KMS-11 (cell line): ENCODE measurements around the gene PTPA.

Source experiments
- H2AFZ ChIP-seq: fragments of 200-600 bp; sonication (generic); 2 replicates; pipeline ENCODE4 v1.6.1; 2016; ENCODE audit warnings: antibody characterized with exemption, mixed run types, low read depth
- H3K27ac ChIP-seq: fragments of 200-600 bp; sonication (generic); 2 replicates; pipeline ENCODE4 v1.6.1; 2016; ENCODE audit warnings: mild to moderate bottlenecking, mixed run types
- H3K27me3 ChIP-seq: fragments of 200-600 bp; sonication (generic); 2 replicates; pipeline ENCODE4 v1.6.1; 2017; ENCODE audit warnings: mild to moderate bottlenecking, low read depth, mixed run types, moderate library complexity; ENCODE audit not compliant: insufficient read depth
- H3K36me3 ChIP-seq: fragments of 200-600 bp; sonication (generic); 2 replicates; pipeline ENCODE4 v1.6.1; 2017; ENCODE audit warnings: mild to moderate bottlenecking, mixed run types; ENCODE audit not compliant: insufficient read depth
- H3K4me1 ChIP-seq: fragments of 200-600 bp; sonication (generic); 2 replicates; pipeline ENCODE4 v1.6.1; 2016; ENCODE audit warnings: mild to moderate bottlenecking, low read depth, mixed run types; ENCODE audit not compliant: poor library complexity, severe bottlenecking
- H3K4me2 ChIP-seq: fragments of 200-600 bp; sonication (generic); 2 replicates; pipeline ENCODE4 v1.7.0; 2016; ENCODE audit warnings: mild to moderate bottlenecking, mixed run types
- H3K4me3 ChIP-seq: fragments of 200-600 bp; sonication (generic); IDR thresholded peaks from 2 replicates; pipeline ENCODE4 v1.6.1; 2017; ENCODE audit warnings: low read depth, low read length, mixed read lengths; ENCODE audit not compliant: insufficient read depth
- H3K79me2 ChIP-seq: fragments of 200-600 bp; sonication (generic); 2 replicates; pipeline ENCODE4 v1.6.1; 2016; ENCODE audit warnings: low read depth, mixed run types; ENCODE audit not compliant: insufficient read depth
- H3K9ac ChIP-seq: fragments of 200-600 bp; sonication (generic); 2 replicates; pipeline ENCODE4 v1.6.1; 2016; ENCODE audit warnings: mild to moderate bottlenecking, mixed run types
- H4K20me1 ChIP-seq: fragments of 200-600 bp; sonication (generic); 2 replicates; pipeline ENCODE4 v1.6.1; 2016; ENCODE audit warnings: mild to moderate bottlenecking, mixed run types; ENCODE audit not compliant: insufficient read depth
- TF ChIP-seq, protein P1 (sequence below): fragments of 200-600 bp; sonication (generic); conservative IDR thresholded peaks from 2 replicates; pipeline ENCODE4 v1.6.1; 2017; ENCODE audit warnings: low read depth, mild to moderate bottlenecking, antibody characterized with exemption, low read length, moderate library complexity, mixed read lengths

The PTPA gene

DNA sequence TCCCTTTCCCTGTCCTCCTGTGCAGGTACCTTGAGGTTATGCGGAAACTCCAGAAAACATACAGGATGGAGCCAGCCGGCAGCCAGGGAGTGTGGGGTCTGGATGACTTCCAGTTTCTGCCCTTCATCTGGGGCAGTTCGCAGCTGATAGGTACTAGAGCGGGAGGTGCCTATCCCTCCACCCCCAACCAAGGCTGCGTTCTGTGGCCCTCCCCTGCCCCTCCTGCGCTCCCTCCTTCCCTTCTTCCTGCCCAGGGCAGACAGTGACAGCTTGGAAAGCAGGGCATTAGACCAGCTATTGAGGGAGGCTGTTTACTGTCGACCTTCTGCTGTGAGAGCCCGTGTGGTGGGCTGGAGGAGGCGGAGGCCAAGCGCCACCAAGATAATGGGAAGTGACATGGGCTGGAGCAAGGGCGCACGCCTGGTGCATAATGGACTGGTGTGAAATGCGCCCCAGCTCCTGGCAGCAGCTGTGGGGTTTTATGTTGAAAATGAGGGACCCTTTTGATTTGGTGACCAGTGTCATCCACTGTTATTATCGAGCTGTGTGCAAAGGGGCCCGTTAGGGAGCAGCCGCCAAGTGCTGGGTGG is 25.3 kb downstream of the PTPA start:
- H3K9ac ChIP-seq, result no peak overlapping the region
- no peak overlapping the region for H3K4me2 ChIP-seq
- H3K27ac ChIP-seq, result no peak overlapping the region
- H3K27me3 ChIP-seq, result no peaks in the 10 kb centered on the region
- peaks cover 22% of the 10 kb centered on the region for H3K4me1 ChIP-seq
- no peak overlapping the region for H3K4me3 ChIP-seq
- H2AFZ ChIP-seq, result no peak overlapping the region
- TF ChIP-seq, protein P1, sequence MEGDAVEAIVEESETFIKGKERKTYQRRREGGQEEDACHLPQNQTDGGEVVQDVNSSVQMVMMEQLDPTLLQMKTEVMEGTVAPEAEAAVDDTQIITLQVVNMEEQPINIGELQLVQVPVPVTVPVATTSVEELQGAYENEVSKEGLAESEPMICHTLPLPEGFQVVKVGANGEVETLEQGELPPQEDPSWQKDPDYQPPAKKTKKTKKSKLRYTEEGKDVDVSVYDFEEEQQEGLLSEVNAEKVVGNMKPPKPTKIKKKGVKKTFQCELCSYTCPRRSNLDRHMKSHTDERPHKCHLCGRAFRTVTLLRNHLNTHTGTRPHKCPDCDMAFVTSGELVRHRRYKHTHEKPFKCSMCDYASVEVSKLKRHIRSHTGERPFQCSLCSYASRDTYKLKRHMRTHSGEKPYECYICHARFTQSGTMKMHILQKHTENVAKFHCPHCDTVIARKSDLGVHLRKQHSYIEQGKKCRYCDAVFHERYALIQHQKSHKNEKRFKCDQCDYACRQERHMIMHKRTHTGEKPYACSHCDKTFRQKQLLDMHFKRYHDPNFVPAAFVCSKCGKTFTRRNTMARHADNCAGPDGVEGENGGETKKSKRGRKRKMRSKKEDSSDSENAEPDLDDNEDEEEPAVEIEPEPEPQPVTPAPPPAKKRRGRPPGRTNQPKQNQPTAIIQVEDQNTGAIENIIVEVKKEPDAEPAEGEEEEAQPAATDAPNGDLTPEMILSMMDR, result no peak
- H3K36me3 ChIP-seq, result no peaks in the 10 kb centered on the region
- peaks cover 13% of the 10 kb centered on the region; the same call in 1 of the 2 replicates for H3K79me2 ChIP-seq
- H4K20me1 ChIP-seq, result no peaks in the 10 kb centered on the region

DNA sequence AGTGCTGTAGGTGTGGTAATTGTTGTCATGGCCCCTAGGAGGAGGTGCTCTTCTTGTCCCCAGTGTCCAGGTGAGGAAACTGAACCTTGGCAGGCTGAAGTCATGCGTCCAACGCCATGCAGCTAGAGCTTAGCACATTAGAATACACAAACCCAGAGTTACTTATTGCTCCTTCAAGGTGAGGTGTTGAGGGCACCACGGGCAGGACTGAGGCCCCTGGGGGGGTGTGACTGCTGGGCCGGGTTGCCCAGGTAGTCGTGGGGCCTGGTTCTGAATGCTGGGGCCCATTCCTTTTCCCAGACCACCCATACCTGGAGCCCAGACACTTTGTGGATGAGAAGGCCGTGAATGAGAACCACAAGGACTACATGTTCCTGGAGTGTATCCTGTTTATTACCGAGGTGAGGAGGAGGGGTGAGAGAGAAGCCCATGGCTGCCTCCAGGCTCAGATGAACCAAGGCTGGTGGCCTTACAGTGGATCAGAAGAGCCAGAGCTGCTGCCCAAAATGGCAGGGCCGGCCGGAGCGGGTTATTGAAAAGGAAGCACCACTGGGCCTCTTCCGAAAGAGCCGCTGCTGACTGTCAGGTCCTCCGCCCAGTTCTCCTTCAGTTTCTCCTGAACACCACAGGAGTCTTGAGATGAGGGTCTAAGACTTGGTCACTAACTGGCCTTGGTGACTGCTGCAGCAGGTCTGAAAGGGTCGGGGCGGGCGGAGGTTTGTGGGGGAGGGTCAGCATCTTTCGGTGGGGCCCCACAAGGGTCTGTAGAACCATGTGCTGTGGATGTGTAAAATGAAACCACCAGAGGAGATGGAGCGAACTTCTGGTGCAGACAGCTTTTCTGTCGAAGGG is 26.3 kb downstream of the PTPA start:
- Histone ChIP-seq H4K20me1 (no peaks in the 10 kb centered on the region), H3K27ac (no peak overlapping the region), H3K4me1 (peaks cover 25% of the 10 kb centered on the region), H3K4me3 (no peak overlapping the region), H3K27me3 (no peaks in the 10 kb centered on the region), H3K79me2 (peaks cover 13% of the 10 kb centered on the region; the same call in 1 of the 2 replicates), H3K4me2 (no peak overlapping the region), H3K36me3 (no peaks in the 10 kb centered on the region), H2AFZ (no peak overlapping the region), H3K9ac (no peak overlapping the region)
- TF ChIP-seq, protein P1, result no peak

GRCh38 chr9:129138144-129138462 is 26.9 kb downstream of the PTPA start:
- Histone ChIP-seq H3K4me3 (no peak overlapping the region), H2AFZ (no peak overlapping the region), H3K27me3 (no peaks in the 10 kb centered on the region), H4K20me1 (no peaks in the 10 kb centered on the region), H3K79me2 (peaks cover 13% of the 10 kb centered on the region; the same call in 1 of the 2 replicates), H3K9ac (no peak overlapping the region), H3K4me2 (no peak overlapping the region), H3K27ac (no peak overlapping the region), H3K4me1 (peaks cover 31% of the 10 kb centered on the region), H3K36me3 (no peaks in the 10 kb centered on the region)
- TF ChIP-seq, protein P1, result no peak

DNA sequence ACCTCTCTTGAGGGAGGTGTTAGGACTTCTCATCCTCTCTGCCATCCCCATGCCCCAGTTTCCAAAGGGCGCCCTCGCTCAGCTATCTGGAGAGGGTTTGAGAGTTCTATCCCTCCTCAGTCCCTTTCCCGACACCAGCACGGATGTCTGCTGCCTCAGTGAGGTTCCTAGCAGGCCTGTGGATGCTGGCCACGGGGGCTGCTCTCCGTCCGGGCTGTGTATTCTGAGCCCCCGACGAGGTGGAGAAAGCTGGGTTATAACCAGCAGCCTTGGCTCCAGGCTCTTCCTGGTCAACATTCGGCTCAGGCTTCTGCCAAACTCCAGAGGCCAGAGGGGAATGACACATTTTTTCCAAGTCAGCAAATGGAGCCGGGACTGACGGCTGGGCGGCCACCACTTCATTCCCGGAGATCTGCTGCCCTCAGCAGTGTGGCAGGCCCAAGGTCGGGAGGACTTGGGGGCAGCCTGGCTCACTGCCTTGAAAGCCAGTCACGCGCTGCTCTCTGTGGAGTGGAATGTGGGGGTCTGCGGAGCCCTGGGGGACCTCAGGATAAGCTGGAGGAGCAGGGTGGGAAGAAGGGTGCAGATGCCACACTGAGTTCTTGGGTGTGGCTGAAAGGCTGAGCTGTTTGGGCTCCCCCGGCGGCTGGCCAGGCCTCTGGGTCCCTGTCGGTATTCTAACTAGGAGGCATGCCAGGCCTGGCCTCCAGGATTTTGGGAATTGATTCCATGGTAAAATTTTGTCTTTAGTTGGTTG is 27.4 kb downstream of the PTPA start:
- H3K79me2 ChIP-seq, result peaks cover 13% of the 10 kb centered on the region; the same call in 1 of the 2 replicates
- no peaks in the 10 kb centered on the region for H3K27me3 ChIP-seq
- H3K4me3 ChIP-seq, result no peak overlapping the region
- H3K4me2 ChIP-seq, result no peak overlapping the region; the same call in 1 of the 2 replicates
- no peak overlapping the region for H2AFZ ChIP-seq
- H3K27ac ChIP-seq, result no peak overlapping the region; the same call in 1 of the 2 replicates
- peaks cover 35% of the 10 kb centered on the region for H3K4me1 ChIP-seq
- H3K36me3 ChIP-seq, result no peaks in the 10 kb centered on the region
- TF ChIP-seq, protein P1, result no peak
- no peaks in the 10 kb centered on the region for H4K20me1 ChIP-seq
- H3K9ac ChIP-seq, result no peak overlapping the region; the same call in 1 of the 2 replicates
